H1 (cell line): ENCODE data around the gene HIBCH. TPM values are rescaled to one million over a fixed set of nuclear protein-coding genes. Genes with fewer than 3 reads are reported as not detected.

Experiments used
- GABPA ChIP-seq: IDR thresholded peaks from 2 replicates; pipeline ENCODE4 v1.6.1; 2011; ENCODE audit warnings: mild to moderate bottlenecking, low read length, moderate library complexity, borderline replicate concordance; ENCODE audit not compliant: insufficient read depth
- POLR2AphosphoS5 ChIP-seq: IDR thresholded peaks from 2 replicates; pipeline ENCODE4 v1.6.1; 2011; ENCODE audit warnings: low read depth, low read length
- polyA plus RNA-seq, 7 experiments: library from polyadenylated mRNA; depleted of rRNA in 3 of 7; stranded (reverse) in 5 of 7; unstranded in 2 of 7; fragments of >200 nt in 5 of 7; fragments of 200-250 nt in 2 of 7; gene quantifications; 1 replicate in 5 of 7; 2 replicates in 1 of 7; 4 replicates in 1 of 7; pipeline versions ENCODE4 v1.2.1 to v1.2.3, GENCODE V29; 2011 to 2013; ENCODE audit warnings: missing spikeins in 2 of 7, mixed read lengths in 2 of 7
- total RNA-seq: library from RNA; stranded (reverse); fragmentation: NEBNext Ultra II Directional; extraction: Animal tissue kit (Norgen Biotek cat#: 25700); gene quantifications from 2 replicates; pipeline ENCODE4 v1.2.1, GENCODE V29; 2021

Gene HIBCH
- total and polyA plus RNA-seq, 2 of the 8 experiments (the other 6 are each of a cell fraction or from before 2014, with no cell fraction given) = 7.5 to 31.8 TPM

DNA sequence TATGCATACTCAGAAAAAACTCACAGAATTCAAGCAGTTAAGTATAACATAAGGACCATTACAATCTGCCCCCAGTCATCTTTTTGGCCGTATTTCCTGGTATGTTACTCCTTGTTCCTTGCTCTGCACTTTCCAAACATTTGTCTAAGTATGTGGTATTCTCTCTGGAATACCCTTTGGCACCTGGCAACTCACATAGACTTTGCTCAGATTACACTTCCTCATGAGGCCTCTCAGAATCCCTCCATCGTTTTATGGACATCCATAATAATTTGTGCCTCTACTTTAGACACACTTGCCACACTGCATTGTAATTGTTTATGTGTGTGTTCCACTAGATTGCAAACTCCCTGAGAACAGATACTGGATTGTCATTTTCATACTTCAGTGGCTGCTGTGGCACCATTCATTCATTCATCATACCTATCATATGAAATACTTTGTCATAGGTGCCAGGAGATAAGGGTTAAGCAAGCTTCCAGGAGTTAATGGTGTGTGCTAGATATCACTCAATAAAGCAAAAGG, 84.0 kb downstream of the HIBCH start (continued):
- TF ChIP-seq POLR2AphosphoS5 = no peak
- no peak for TF ChIP-seq GABPA
